ENCODE data around the gene MBD4.
"Not testable (repeated sequence)": the region's sequence is repeated elsewhere in the genome, so short reads cannot be mapped to it uniquely, and the experiment has no call there.

The MBD4 gene

DNA sequence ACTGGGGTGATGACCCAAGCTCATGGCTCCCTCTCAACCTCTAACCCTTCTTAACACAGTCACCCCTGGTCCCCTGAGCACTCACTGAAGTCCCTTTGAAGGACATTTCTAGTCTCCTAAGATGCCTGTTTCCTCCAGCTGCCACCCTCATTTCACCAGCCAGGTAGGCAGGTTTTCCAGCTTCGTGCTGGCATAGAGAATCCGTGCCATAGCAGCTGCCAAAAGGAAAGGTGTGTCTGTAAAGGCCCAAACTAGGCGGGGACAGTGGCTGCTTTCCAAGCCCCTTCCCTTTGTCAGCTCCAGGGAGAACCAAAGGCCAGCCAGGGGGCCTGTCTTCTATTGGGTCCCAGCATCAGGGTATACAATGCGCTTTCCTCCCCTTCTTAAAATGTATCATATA, 48.2 kb downstream of the MBD4 start:
- Mint-ChIP-seq H3K4me1 (peaks cover 14% of the 10 kb centered on the region), H3K36me3 (peaks cover 83% of the 10 kb centered on the region), H3K27ac (peak overlapping the region; percentile 82)
- not testable (repeated sequence) for H3K9me3 Mint-ChIP-seq; H3K4me3 Mint-ChIP-seq; DNase-seq (ENCODE audit: low spot score in 2 of 2); ATAC-seq

DNA sequence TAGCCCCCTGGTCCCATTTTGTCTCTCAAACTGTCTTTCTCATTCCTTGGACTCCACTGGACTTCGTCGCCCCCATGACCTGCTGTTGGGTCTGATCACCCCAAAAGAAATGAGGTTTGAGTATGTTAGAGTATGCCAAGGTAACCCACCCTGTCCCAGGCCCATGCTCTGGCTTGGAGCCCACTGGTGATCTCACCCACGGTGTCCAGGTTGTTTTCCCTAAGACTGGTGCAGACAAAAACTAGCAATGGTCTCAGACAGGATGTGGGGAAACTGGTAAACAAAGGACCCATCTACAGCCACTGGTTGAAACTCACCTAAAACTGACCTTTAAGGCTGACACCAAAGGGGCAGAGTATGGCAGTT, 50.2 kb downstream of the MBD4 start:
- peaks cover 7% of the 10 kb centered on the region for H3K4me1 Mint-ChIP-seq
- DNase-seq (ENCODE audit: low spot score in 2 of 2) (no peak), ATAC-seq (no peak)
- H3K36me3 Mint-ChIP-seq = peaks cover 72% of the 10 kb centered on the region
- H3K27ac Mint-ChIP-seq = no peak overlapping the region
- no peaks in the 10 kb centered on the region for H3K9me3 Mint-ChIP-seq
- H3K4me3 Mint-ChIP-seq = no peak overlapping the region

DNA sequence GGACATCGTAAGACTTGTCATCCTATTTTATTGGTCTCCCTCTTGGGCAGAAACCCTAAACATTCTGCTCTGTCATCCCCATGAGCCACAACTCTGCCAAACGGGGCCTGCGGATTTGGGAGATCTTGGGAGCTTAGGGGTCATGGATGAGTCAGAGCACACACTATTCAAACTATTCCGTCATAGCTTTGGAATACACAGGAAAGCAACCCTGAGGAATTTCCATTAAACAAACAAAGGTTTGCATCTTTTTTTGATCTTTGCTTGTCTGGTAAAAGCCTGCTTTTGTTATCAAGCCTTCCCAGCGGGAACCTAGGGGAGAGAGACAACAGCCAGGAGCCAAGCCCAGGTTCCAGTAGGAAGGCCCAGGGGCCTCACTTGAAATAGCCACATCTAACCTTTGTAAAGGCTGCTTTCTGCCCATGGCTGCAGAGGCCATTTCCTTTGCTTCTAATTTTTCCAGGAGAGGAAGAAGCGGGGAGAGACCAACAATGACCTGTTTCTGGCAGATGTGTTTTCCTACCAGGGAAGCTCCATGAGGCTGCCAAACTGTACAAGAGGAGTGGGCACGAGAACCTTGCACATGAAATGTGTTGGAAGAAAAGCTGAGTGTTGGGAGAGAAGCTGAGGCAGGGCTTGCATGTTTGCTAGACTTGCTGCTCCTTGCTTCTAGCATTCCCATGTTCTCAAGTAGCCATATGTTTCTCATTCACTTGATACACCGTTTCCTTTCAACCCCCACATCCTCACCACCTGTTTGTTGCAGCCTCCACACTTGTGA, 50.8 kb downstream of the MBD4 start:
- not testable (repeated sequence) for ATAC-seq

DNA sequence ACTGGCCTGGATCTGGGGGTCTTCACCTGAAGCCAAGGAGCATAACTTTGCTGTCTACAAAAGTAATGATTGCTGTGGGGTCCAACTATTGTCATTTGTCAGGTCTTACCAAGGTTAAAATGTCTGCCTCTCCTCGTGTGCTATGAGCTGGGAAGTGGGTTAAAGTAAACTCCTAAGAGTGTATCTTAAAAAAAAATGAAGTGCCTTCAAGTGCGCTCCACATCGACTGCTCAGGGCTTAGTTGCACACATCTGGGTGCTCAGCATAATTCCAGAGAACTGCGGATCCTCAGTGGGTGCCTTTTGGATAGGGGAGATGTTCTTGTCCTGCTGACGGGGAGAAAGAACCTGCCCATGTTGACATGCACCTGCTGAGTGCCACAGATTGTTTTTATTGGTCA, 52.3 kb downstream of the MBD4 start:
- H3K4me1 Mint-ChIP-seq = peaks cover 6% of the 10 kb centered on the region
- no peak overlapping the region for H3K4me3 Mint-ChIP-seq
- H3K27ac Mint-ChIP-seq = peak overlapping the region; percentile 37
- no peaks in the 10 kb centered on the region for H3K9me3 Mint-ChIP-seq
- no peak for DNase-seq (ENCODE audit: low spot score in 2 of 2)
- ATAC-seq = no peak
- H3K36me3 Mint-ChIP-seq = peaks cover 56% of the 10 kb centered on the region

More for the DNA sequence above, 50.8 kb downstream of the MBD4 start:
- not testable (repeated sequence) for H3K4me1 Mint-ChIP-seq; H3K4me3 Mint-ChIP-seq; H3K27ac Mint-ChIP-seq; DNase-seq (ENCODE audit: low spot score in 2 of 2); H3K9me3 Mint-ChIP-seq
- peaks cover 67% of the 10 kb centered on the region for H3K36me3 Mint-ChIP-seq

DNA sequence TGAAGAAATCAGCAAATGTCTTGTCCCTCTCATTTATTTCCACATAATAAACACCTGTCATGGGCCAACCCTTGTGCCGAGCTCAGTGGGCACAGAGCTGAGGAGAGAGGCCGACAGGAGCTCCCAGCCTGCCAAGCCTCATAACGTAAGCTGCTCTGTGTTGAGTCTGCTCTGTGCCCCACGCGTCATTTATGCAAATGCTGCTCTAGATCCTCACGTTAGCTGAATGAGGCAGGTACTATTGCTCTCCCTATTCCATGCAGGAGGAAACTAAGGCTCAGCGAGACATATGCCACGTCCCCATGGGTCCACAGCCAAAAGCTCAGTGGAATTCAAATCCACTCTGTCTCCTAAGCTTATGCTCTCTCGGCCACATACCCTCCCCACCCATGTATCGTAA, 52.8 kb downstream of the MBD4 start:
- peaks cover 6% of the 10 kb centered on the region for H3K4me1 Mint-ChIP-seq
- H3K27ac Mint-ChIP-seq = no peak overlapping the region
- no peak for DNase-seq (ENCODE audit: low spot score in 2 of 2)
- H3K36me3 Mint-ChIP-seq = peaks cover 56% of the 10 kb centered on the region
- no peak for ATAC-seq
- H3K4me3 Mint-ChIP-seq = no peak overlapping the region
- no peaks in the 10 kb centered on the region for H3K9me3 Mint-ChIP-seq

DNA sequence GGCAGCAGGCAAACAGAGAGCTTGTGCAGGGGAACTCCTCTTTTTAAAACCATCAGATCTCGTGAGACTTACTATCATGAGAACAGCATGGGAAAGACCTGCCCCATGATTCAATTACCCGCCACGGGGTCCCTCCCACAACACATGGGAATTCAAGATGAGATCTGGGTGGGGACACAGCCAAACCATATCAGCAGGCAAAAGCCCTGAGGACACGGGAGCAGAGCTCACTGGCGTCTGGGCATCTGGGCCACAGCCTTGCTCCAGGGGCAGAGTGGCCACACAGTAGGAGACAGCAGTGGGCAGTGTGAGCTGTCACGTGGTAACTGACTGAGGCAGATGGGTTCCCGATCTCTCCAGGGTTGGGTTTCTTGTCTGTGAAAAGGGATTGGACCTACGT, 54.2 kb downstream of the MBD4 start:
- H3K9me3 Mint-ChIP-seq; DNase-seq (ENCODE audit: low spot score in 2 of 2); H3K4me3 Mint-ChIP-seq; ATAC-seq; H3K4me1 Mint-ChIP-seq: not testable (repeated sequence)
- peaks cover 42% of the 10 kb centered on the region for H3K36me3 Mint-ChIP-seq
- H3K27ac Mint-ChIP-seq = peak overlapping the region; percentile 54

DNA sequence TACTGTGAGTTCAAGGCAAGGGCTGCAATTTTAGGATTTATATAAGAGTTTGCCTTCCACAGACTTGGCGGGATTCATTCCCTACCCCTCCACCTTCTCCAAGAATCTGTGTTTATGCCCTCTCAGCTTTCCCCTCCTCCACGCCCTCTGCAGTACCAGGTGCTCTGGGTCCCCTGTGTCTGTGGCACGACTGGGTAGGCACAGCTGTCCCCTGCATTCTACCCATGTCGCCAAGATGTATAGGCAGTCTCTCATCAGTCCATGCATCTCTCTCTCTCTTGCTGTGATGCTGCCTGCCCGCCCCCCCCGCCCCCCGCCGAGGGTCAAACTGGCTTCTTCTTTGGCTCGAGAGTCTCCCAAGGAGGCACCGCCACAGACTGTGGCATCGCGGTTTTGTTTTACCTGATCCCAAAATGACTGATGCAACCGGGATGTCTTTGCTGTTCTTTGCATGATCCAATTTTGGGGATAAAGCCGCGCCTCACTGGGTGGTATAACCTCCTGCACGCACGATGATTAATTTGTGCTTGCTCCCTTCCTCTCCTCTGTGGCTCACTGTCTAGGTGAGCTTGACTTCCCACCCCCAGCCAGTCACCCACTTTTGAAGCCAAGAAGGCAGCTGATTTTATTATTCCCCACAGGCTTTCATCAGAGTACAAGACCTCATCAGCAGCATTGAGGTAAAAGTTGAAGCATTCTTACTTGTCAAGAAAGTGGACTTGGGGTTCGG, 55.0 kb downstream of the MBD4 start:
- ATAC-seq = no peak
- Mint-ChIP-seq H3K4me3 (no peak overlapping the region), H3K9me3 (no peaks in the 10 kb centered on the region), H3K4me1 (peaks cover 6% of the 10 kb centered on the region), H3K36me3 (peaks cover 38% of the 10 kb centered on the region), H3K27ac (peak overlapping the region; percentile 54)
- DNase-seq (ENCODE audit: low spot score in 2 of 2) = no peak

DNA sequence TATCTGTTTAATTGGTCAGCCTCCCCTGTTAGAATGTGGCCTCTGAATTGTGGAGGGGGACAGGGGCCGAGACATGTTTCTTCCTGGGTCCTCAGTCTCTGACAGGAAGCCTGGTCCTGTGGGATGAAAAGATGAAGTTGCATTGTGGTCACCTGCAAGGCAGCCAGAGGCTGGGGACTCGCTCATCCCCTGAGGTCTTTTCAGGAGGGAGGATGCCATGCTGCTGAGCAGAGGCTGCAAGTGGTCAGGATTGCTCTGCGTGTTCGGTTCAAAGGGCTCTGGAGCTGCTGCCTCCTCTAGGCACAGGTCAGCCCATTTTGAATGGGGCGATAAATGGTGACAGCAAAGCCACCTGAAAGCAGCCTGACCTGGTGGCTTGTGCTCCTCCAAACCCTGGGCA, 55.6 kb downstream of the MBD4 start:
- H3K4me3 Mint-ChIP-seq; H3K9me3 Mint-ChIP-seq; DNase-seq (ENCODE audit: low spot score in 2 of 2); H3K27ac Mint-ChIP-seq; H3K4me1 Mint-ChIP-seq; ATAC-seq: not testable (repeated sequence)
- H3K36me3 Mint-ChIP-seq = peaks cover 32% of the 10 kb centered on the region

DNA sequence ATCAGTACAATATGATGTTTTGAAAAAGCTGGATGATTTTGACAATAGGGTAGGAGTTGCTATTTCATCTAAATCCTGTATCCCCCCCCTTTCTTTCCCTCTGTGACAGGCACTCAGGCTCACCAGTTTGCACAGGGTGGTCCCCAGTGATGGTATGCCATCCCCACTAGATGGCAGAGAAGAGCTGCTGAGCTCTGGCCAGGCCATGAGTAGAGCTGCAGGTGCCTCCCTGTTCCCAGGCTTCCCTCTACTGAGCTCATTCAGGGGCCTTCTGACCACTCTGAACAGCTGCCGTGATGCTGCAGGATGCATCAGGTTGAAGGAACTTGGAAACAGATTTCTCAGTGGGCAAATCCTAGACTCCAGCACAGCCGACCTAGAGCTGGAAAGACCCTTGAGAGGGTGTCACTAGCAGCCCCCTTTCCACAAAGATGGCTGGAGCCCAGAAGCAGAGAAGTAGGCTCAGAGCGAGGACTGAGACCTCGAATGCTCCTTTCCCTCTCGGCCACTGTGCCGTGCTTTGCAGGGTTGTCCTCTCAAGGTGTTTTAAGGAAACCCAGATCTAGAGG, 56.4 kb downstream of the MBD4 start:
- Mint-ChIP-seq H3K36me3 (peaks cover 29% of the 10 kb centered on the region), H3K27ac (no peak overlapping the region), H3K4me3 (no peak overlapping the region), H3K4me1 (peaks cover 6% of the 10 kb centered on the region), H3K9me3 (no peaks in the 10 kb centered on the region)
- peak; percentile 25 to 71 for DNase-seq (ENCODE audit: low spot score in 2 of 2)
- ATAC-seq = peak; percentile 87

DNA sequence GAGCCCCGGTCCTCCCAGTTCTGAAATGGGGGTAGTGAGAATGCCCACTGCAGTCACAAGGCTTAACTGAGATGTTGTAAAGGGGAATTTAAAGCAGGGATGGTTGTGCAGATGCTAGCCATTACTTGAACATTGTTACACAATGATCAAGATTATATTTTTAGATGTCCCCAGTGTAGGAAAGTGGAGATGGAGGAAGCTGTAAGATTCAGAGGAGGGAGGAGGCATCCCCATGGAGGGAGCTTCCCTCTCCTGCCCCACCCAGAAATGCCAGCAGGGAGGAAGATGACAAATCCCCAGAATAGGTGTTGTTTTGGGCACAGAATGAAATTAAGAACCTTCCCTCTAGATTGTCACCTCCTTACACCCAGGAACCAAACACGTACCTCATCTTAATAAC, 57.4 kb downstream of the MBD4 start:
- no peak overlapping the region for H3K27ac Mint-ChIP-seq
- no peak for ATAC-seq
- DNase-seq (ENCODE audit: low spot score in 2 of 2) = no peak
- H3K36me3 Mint-ChIP-seq = peaks cover 22% of the 10 kb centered on the region
- no peaks in the 10 kb centered on the region for H3K9me3 Mint-ChIP-seq
- H3K4me3 Mint-ChIP-seq = no peak overlapping the region
- peaks cover 6% of the 10 kb centered on the region for H3K4me1 Mint-ChIP-seq
